GM19438 (cell line): ENCODE measurements around the gene ANKRD31.

Experiments
- ATAC-seq: cut with Tn5 transposase; IDR thresholded peaks from one replicate; pipeline ENCODE4 v1.9.1; 2021; ENCODE audit warnings: low read depth; ENCODE audit not compliant: unreplicated experiment

The ANKRD31 gene

GRCh38 chr5:75062925-75063531 is 173.7 kb downstream of the ANKRD31 start:
- no peak for ATAC-seq

GRCh38 chr5:75059912-75060545 is 176.6 kb downstream of the ANKRD31 start:
- ATAC-seq = no peak

GRCh38 chr5:75058986-75059535 is 177.6 kb downstream of the ANKRD31 start:
- ATAC-seq = no peak

- no peak for ATAC-seq
These were observed 179.1 kb downstream of the ANKRD31 start for GRCh38 chr5:75057561-75057960.

GRCh38 chr5:75055727-75056144 is 180.9 kb downstream of the ANKRD31 start:
- ATAC-seq = no peak

GRCh38 chr5:75054134-75054930 is 182.3 kb downstream of the ANKRD31 start:
- ATAC-seq = no peak

GRCh38 chr5:75053304-75054133 is 183.2 kb downstream of the ANKRD31 start:
- ATAC-seq = no peak

- no peak for ATAC-seq
These were observed 183.7 kb downstream of the ANKRD31 start for GRCh38 chr5:75053054-75053303.

- ATAC-seq = no peak
These were observed 184.3 kb downstream of the ANKRD31 start, which contains the start of gene GCNT4 for GRCh38 chr5:75052192-75053053. Gene GCNT4, minus strand, starts transcription at chr5:75052558. Its CDS starts 22,521 bp downstream, at chr5:75030037.

GRCh38 chr5:75051217-75051751 is 185.4 kb downstream of the ANKRD31 start:
- no peak for ATAC-seq

GRCh38 chr5:75050415-75050814 is 186.3 kb downstream of the ANKRD31 start:
- ATAC-seq = no peak

GRCh38 chr5:75049456-75050351 is 187.0 kb downstream of the ANKRD31 start:
- ATAC-seq = no peak

- peak; percentile 45 for ATAC-seq
These were observed 188.2 kb downstream of the ANKRD31 start for GRCh38 chr5:75048457-75048953.

- no peak for ATAC-seq
These were observed 189.3 kb downstream of the ANKRD31 start for GRCh38 chr5:75047356-75047755.

- no peak for ATAC-seq
These were observed 190.1 kb downstream of the ANKRD31 start for GRCh38 chr5:75046366-75047142.

- no peak for ATAC-seq
These were observed 191.6 kb downstream of the ANKRD31 start for GRCh38 chr5:75045071-75045470.

- ATAC-seq = no peak
These were observed 192.3 kb downstream of the ANKRD31 start for GRCh38 chr5:75044406-75044805.
